HG02763 (cell line): ENCODE measurements around the gene UGT1A6.

Experiments used
- ATAC-seq: cut with Tn5 transposase; IDR thresholded peaks from one replicate; pipeline ENCODE4 v1.9.1; 2021; ENCODE audit warnings: mild to moderate bottlenecking, moderate library complexity; ENCODE audit not compliant: unreplicated experiment

UGT1A6 gene

DNA sequence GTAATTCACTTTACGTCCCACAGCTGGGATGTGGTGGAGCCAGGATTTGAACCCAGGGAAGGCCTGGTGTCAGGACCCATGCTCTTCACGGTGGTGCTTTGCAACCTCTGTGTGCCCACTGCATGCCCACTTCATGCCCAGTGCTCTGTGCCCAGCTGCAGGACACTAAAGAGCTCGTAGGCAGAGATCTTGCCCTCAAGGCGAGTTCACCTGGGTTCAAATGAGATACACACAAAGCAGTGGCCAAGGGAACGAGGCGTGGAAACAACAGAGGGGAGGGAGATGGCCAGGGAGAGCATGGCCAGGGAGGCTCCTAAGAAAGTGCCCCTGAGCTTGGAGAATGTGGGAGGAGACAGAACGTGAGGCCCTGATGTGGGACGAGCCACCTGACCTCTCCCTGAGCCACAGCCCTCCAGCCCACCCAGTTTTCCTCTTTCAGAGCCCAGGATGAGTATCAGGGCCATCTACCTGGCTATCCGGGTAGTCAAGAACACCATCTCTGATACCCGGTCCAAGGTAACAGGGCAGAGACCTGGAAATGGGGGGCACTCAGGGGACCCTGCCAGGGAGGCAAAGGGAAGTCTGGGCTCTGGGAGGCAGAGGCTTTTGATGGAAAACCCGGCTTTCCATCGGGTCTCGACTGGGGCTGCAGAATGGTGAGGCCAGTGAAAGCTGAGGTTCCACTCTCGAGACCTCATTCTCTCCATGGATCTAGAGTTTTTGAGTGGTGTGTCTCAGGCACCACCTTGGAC, 105.8 kb downstream of the UGT1A6 start:
- ATAC-seq: no peak

DNA sequence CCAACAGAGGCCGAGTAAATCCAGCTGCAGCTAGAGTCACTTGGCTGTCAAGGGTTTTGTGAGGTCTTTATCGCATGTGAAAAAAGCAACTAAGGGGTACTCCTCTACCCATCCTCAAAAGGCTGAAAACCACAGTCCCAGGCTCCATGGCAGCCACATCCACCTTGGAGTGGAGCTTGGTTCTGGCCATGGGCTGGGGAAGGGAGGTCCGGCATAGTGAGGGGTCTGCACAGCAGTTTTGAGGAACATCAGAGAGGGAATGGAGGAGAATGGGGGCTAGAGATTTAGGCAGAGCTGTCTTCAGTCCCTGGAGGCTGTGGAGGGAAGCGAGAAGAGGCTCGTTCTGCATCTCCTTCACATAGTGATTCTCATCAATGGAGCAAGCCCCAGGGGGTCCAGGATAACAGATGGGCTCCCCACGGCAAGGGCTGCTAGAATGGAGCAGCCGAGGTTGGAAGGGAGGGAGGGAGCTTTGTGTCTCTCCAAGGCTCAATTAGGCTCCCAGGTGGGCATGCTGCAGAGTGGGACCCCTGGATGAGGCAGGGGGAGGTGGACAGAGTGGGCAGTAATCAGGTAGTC, 106.5 kb downstream of the UGT1A6 start:
- no peak for ATAC-seq

DNA sequence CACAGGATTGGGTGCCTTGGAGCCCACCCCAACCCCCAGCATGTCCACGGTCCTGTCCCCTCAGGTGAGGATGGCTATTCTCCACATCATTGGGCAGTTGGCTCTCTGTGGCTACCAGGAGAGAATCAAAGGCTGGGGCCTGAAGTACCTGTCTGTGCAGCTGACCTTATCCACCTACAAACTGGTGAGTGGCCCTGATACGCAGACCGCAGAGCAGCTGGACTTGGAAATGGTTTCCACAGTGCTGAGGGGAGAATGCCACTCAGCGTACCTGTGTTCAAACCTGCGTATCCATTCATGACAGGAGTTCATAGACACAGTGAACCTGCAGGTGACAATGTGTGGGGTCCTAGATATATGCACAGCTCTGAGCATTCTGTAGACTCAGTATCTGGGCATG, 107.0 kb downstream of the UGT1A6 start:
- no peak for ATAC-seq

DNA sequence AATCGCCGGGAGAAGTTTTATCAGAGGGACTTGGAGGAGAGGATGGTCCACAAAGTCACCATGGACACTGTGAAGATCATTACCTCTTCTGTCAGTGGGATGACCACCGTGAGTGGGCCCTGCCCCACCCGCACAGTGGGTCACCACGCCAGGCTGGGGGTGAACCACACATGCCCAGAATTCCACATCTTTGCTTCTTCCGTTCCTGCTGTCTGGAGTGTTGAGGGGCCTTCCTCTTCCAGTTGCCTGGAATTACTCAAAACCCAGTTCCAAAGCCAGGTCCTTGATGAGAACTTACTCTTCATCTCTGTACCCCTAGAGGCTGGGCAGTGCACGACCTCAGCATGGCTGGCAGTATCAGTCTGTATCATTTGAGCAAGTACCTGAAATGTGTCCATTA, 107.5 kb downstream of the UGT1A6 start:
- ATAC-seq: no peak

DNA sequence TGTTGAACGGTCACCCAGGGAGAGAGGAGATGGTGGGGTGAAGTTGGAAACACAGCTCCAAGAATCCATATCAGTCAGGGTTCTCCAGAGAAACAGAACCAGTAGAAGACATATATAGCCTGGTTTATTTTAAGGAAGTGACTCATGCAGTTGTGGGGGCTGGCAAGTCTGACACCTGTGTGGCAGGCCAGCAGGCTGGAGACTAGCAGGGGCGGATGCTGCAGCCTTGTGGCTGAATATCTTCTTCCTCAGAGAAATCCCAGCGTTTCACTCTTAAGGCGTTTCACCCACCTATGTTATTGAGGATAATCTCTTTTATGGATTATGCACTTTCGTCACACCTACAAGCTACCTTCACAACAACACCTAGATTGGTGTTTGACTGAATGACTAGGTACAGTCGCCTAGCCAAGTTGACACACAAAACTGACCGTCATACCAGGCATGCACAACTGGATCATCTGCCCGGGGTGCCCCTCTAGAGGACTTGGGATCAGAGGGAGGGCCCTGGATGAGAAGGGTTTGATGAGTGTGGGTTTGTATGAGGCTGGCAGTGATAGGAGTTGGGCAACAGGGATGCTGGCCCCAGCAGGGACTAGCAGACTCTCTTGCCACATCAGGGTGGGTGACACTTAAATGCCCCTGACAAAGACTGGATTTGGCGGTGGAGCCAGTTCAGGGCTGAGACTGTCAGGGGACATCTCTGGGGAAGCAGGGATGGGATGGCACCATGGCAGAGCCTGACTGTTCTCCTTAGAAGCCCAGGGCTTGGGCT, 108.9 kb downstream of the UGT1A6 start:
- ATAC-seq: no peak

DNA sequence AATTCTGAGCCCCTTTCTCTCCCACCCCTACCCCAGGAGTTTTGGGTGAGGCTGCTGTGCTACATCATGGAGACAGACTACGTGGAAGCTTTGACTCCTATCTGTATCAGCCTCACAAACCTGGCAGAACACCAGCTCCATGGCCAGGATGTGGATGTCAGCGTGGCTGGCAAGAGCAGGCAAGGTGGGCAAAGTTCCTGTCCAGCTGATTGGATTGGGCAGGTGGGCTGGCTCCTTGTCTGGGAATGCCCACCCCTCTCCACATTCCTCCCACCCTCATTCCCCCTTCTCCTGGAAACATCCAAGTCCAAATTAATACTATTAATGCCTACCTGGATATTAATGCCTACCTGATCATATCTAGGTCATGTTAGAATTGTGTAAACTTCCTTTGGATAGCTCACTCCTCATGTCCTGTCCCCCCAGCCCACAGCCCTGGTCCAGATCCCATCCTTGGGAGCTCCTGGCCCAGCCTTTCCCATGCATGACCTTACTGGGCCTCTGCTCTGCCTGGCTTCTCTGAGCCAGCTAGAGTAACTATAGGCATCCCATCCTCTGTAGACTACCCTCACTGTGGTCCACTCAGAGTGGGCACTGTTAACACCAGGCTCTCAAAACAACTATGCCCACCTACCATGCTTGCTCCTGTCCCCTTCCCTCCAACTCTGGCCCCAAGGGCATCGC, 109.6 kb downstream of the UGT1A6 start:
- no peak for ATAC-seq

DNA sequence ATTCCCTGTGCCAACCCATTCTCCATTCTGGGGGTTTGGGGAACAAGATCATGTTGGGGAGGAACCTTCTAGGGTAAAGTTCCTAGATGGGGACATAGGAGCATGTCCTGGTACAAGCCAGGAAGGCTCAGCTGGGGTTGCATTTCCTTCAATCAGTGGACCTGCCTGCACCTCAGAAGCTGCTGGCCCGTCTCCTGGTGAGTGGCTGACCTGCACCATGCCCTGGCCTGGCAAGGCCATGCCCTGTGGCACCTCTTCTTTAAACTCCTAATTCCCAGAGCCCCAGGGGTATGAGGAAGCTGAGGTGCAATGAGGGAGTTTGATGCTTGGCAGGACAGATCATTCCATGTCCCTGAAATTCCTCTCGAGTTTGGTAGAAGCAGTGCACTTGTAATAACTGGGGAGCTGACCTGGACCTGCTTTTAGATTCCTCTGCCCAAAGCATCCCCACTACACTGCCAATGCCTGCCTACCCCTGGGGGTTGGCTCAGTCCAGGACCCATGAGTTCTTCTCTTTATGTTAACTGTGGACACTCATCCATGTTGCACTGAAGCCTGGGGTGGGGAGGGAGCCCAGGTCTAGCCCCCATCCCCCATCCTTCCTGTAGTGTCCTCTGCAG, 110.7 kb downstream of the UGT1A6 start:
- ATAC-seq: no peak

DNA sequence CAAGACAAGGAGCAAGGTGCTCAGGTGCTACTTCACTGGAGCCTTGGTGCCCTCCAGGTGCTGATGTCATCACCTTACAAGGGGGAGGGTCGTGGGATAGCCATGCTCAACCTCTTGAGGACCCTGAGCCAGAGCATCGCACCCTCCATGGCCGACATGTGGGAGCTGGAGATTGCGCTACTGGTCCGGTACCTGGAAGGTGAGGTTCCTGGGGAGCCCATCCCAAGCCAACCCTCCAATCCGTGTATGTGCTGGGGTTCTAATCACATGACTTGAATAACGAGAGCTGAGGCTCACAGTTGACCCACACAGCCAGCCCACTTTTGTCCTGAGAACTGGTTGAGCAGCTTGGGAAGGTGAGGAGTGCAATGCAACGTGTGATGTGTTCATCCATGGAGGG, 111.3 kb downstream of the UGT1A6 start:
- no peak for ATAC-seq

DNA sequence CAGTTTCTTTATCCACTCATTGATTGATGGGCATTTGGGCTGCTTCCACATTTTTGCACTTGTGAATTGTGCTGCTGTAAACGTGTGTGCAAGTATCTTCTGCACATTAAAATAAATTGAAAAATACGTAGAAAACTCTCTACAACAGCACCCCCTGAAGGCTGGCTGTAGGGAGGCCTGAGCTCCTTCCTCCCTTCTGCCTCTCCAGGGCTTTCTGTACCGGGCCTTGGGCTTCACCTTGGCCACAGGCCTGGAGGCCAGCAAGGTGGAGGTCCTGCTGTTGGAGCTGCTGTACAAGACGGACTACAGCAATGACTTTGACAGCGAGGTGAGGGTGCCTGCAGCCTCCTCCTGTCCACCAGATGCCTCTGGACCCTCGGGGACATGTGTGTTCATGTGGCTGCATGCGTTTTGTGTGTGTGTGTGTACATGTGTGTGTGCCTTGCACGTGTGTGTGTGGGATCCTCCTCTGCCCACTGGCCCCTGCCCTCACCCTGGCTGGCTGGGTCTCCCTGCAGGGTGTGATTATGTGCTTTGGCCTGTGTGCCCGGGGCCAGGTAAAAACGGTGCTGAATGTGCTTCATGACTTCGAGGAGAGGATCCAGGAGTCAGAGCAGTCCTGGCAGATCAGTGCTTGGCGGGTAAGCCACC, 114.7 kb downstream of the UGT1A6 start:
- ATAC-seq: no peak

DNA sequence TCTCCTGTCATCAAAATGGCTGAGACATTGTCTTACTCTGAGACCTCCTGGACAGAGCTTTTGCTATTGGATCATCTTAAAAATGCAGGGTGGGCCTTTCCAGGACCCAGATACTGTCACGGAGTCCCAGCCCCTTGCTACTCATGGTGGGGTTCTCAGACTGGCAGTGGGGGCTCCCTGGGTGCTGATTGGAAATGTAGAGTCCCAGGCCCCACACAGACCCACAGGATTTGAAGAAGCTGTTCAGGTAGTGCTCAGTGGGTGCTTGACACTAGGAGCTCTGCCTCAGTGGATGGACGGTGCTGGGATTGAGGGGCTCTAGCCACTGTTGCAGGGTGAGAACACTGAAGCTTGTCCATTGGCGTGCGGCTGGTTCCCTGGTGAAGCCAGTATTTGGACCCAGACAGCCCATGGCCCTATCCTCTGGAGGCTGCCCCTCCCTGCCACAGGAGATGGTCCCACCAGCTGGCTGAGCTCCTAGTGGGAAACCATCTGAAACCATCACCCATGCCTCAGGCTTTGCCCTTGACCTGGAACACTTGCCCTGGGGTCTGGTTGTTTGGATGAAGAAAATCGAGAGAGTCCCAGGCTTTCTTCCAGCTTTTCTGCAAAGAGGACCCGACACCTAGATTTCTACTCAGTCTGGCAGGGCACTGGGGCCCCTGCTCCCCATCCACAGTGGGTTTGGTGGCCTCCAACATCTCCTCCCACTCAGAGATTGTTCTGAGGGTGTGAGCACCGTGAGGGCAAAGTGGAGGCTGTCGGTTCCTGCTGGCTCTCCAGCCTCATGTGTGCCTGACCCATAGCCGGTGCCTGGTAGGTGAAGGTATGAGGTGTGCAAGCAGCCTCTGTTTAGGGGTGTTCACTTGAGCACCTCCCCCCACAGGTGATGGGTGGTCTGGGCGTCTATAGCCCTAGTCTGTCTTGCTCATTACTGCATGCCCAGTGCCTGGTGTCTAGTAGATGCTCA, 115.6 kb downstream of the UGT1A6 start:
- ATAC-seq: no peak

DNA sequence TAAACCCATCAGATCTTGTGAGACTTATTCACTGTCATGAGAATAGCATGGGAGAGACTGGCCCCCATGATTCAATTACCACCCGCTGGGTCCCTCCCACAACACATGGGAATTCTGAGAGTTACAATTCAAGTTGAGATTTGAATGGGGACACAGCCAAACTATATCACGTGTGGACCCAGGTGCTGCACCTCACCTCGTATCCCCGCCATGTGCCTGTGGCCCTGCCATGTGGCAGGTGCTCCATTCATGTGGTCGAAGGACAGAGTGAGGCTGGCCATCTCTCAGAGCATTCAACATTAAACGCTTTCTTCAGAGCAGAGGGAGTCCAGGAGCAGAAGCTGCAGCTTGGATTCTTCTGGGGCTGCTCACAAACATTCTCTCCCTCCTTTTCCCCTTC, 117.7 kb downstream of the UGT1A6 start:
- ATAC-seq: no peak

DNA sequence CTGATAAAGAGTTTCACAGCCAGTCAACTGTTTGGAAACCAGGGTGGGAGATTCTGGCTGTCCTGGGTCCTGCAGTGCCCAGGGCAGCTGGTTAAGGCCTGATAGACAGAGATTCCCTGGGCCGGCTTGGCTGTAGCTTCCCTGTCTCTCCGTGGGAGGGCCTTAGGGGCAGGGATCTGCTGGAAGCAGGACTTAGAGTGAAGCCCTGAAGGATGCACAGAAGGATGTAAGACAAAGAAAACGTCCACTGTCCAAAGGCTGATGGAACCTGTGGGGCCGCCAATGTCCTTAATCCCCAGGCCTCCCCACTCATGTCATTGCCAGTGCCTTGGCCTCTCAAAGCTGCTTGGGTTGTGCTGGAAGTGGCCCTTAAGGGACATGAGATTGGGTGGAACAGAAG, 118.4 kb downstream of the UGT1A6 start:
- ATAC-seq: no peak

DNA sequence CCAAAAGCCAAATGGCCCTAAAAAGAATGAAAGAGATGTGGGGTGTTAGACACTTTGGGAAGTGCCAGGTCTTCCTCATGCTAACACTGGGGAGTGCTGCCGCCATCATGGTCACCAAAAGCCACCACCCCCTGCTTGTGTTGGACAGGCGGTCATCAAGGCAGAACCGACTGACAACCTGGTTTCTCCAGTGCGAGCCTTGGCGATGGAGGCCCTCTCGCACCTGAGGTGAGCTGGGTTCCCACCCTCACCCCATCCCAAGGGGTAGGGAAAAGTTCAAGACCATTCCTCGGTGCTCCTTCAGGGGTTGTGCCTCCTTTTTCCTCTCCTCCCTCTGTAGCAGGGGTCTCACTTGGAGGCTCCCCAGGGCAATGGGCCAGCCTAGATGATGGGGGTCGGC, 119.0 kb downstream of the UGT1A6 start:
- ATAC-seq: no peak

DNA sequence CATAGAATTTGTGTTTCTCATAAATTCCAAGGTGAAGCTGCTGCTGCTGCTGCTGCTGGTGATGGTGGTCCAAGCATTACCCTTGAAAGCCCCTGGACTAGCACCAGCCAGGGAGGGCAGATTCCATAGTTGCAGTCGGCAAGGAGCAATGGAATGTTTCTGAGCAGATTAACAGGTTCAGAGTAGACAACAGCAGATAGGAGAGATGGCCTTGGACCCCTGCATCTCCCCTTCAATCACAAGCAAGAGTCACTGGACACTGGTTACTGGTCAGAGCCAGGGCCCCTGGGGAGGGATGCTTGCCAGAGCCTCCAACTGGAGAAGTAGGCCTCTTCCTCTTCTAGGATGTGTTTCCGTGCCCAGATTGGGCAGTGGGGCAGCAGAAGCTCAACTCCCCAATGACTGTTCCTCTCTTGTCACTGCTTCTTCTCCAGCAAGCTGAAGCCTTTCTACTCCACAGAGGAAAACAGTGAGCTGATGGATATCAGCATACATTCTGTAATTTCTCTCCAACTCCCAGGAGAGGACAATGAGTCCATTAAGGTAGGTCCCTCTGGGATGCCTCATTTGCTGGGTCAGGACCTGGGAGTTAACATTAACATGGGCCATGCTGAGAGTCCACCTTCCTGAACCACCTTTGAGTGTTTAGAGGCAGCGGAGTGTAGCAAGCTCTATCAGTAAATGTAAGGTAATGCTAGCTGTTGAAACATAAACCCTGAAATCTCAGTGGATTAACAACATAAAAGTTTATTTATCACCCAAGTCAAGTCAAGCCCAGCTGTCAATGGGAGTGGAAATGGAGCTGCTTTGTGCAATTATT, 120.8 kb downstream of the UGT1A6 start:
- no peak for ATAC-seq

DNA sequence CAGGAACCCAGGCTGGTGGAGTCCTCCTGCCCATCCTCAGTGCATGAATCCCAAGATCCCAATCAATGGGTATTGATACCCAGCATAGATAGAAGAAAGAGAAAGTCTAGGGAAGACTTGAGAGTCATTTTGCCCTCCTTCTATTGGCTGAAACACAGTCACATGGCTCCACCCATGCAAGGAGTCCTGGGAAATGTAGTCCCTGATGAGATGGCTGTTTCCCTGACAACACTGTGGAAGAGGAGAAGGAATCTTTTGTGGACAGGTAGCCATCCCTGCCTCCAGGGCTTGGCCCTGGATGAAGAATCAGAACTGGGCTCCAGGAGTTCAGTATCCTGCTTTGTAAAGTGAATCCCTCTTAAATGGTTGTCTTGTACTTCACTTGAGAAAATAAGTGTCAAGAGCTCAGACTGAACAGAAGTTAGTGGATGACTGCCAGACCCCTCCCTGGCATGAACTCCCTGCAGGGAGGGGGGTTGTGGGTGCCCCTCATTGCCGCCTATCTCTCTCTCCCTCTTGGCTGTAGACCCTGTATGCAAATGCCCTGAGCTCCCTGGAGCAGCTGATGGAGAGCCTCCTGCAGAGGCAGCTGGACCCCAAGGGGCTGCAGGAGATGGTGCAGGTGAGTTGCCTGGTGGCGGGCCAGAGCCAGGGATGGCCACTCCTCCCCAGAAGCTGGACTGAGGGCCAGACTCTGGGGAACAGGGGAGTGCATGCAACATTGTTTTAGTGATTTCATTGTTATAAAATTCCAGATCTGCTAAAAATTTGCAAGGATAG, 121.6 kb downstream of the UGT1A6 start:
- ATAC-seq: no peak

DNA sequence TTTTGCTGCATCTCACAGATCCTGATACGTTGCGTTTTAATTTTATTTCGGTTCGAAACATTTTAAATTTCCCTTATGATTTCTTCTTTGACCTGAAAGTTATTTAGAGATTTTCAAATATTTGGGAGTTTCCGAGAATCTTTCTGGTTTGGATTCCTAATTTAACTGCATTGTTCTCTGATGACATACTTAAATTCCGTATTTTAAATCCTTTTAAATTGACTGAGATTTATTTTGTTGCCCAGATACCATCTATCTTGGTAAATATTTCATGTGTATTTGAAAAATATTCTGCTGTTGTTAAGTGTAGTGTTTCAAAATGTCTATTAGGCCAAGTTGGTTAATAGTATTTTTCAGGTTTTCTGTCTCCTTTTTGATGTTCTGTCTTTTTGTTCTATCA, 123.2 kb downstream of the UGT1A6 start:
- ATAC-seq: no peak

DNA sequence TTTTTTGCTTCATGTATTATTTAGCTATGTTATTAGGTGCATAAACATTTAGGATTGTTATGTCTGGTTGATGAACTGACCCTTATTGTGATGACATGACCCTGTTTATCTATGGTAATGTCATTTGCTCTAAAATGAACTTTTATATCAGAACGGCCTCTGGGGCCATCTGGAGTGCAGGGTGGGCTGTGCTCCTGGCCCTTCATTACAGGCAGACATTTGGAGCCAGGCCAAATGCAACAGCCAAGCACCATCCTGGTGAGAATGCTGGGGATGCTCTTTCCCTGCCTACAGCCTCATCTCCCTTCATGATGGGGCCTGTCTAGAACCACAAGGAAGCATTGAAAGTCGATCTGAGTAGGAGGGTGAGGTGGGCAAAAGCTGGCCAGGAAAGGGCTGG, 123.6 kb downstream of the UGT1A6 start:
- ATAC-seq: no peak

DNA sequence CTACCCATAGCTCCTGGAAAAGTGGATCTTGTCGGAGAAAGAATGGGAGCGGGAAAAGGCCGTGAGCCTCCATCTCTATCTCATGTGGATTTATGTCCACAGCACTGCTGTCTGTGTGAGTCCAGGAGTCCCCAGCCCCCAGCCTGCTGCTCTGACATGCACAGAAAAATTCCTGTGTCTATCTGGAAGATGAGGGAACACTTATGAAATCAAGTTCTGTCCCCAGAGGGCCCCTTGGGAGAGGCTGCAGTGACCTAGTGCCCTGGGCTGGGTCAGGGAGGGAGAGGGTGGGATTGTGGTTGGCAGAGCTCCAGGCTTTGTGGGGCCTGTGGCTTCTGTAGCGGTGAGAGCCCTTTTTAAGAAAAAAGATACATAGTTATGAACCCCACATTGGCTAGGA, 124.1 kb downstream of the UGT1A6 start:
- no peak for ATAC-seq
